ENCODE results near the gene SCPEP1. TPM values are rescaled to one million over a fixed set of nuclear protein-coding genes. Genes with fewer than 3 reads are reported as not detected.

The SCPEP1 gene
- polyA plus RNA-seq, 1 of the 3 experiments (the other 2 are of a cell fraction): 99.6 TPM

DNA sequence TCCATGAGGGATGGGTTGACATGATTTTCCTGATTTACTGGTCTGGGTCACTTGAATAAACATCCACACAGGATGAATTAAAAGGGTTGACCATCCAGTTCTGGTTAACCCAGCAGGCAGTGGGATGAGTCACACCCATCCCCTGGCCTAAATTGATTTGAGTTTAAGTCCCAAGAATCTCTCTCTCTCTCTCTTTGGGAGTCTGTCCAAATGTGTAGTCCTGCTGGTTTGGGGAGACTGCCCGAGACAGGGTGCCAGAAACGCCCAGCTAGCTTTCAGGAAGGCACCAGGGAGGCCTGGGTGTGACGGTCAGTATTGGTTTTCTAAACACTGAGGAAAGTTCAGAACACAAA is 38.8 kb downstream of the SCPEP1 start:
- DNase-seq: no peak

DNA sequence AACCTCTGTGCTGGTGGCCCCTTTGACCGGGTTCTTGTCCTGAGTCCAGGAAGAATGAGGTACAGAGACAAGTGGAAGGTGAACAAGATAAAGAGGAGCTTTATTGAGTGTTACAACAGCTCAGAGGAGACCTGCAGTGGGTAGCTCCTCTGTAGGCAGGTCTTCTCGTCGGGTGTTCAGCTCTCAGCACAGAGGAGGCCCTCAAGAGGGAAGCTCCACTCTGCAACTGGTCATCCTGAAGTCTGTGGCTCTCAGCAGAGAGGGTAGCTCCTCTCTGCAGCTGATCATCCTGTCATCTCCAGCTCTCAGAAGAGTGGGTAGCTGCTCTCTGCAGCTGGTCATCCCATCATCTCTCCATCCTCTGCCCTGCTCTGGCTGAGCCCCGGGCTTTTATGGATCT is 39.7 kb downstream of the SCPEP1 start:
- no peak overlapping the region for H3K9ac ChIP-seq
- no peak overlapping the region for H3K4me3 ChIP-seq (ENCODE audit: low read depth in 2 of 2, low read length in 1 of 2)
- DNase-seq: no peak
- WGBS (ENCODE audit: low lambda C conversion rate): 28% methylated on average over 4 of the region's 4 CpGs
- no peaks in the 10 kb centered on the region for H3K36me3 ChIP-seq (replicated peaks in 1 of 2; ENCODE audit: control insufficient read depth in 1 of 2, insufficient read depth in 2 of 2, low read length in 1 of 2)
- ChIA-PET CTCF (interaction anchor here (0.8 to 1.0 kb wide), 2 partner anchors 10 to 57 kb away, joined by 3 read pairs; partner anchors contain the start of gene COIL), POLR2A (interaction anchor here (0.5 kb wide), 1 partner anchor 41 kb away, joined by 3 read pairs; no protein-coding TSS in a partner anchor)
- no peak overlapping the region for H3K27ac ChIP-seq (ENCODE audit: low read depth in 2 of 2, low read length in 1 of 2)
- H2AFZ ChIP-seq (ENCODE audit: low read depth): no peak overlapping the region
- H3K9me2 ChIP-seq: no peaks in the 10 kb centered on the region
- H3K27me3 ChIP-seq (ENCODE audit: insufficient read depth): no peaks in the 10 kb centered on the region
- no peaks in the 10 kb centered on the region for H3K9me3 ChIP-seq
- TF ChIP-seq EZH2phosphoT487 (IDR thresholded peaks at IDR 0.05; ENCODE audit: borderline replicate concordance, low read depth): no peak
- TF ChIP-seq, protein P1, sequence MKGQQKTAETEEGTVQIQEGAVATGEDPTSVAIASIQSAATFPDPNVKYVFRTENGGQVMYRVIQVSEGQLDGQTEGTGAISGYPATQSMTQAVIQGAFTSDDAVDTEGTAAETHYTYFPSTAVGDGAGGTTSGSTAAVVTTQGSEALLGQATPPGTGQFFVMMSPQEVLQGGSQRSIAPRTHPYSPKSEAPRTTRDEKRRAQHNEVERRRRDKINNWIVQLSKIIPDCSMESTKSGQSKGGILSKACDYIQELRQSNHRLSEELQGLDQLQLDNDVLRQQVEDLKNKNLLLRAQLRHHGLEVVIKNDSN (IDR thresholded peaks at IDR 0.05; ENCODE audit: borderline replicate concordance, low read depth): no peak
- no peak for TF ChIP-seq YY1 (IDR thresholded peaks at IDR 0.05; ENCODE audit: low read depth)
- TF ChIP-seq, protein P2, sequence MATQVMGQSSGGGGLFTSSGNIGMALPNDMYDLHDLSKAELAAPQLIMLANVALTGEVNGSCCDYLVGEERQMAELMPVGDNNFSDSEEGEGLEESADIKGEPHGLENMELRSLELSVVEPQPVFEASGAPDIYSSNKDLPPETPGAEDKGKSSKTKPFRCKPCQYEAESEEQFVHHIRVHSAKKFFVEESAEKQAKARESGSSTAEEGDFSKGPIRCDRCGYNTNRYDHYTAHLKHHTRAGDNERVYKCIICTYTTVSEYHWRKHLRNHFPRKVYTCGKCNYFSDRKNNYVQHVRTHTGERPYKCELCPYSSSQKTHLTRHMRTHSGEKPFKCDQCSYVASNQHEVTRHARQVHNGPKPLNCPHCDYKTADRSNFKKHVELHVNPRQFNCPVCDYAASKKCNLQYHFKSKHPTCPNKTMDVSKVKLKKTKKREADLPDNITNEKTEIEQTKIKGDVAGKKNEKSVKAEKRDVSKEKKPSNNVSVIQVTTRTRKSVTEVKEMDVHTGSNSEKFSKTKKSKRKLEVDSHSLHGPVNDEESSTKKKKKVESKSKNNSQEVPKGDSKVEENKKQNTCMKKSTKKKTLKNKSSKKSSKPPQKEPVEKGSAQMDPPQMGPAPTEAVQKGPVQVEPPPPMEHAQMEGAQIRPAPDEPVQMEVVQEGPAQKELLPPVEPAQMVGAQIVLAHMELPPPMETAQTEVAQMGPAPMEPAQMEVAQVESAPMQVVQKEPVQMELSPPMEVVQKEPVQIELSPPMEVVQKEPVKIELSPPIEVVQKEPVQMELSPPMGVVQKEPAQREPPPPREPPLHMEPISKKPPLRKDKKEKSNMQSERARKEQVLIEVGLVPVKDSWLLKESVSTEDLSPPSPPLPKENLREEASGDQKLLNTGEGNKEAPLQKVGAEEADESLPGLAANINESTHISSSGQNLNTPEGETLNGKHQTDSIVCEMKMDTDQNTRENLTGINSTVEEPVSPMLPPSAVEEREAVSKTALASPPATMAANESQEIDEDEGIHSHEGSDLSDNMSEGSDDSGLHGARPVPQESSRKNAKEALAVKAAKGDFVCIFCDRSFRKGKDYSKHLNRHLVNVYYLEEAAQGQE (IDR thresholded peaks at IDR 0.05; ENCODE audit: low read depth, low read length): no peak
- H3F3A ChIP-seq (replicated peaks; ENCODE audit: insufficient read depth): no peaks in the 10 kb centered on the region
- no peaks in the 10 kb centered on the region for H3K79me2 ChIP-seq (ENCODE audit: insufficient read depth)
- H3K4me1 ChIP-seq (ENCODE audit: control insufficient read depth in 1 of 2, insufficient read depth in 2 of 2, low read depth in 1 of 2, low read length in 1 of 2): no peaks in the 10 kb centered on the region
- H4K20me1 ChIP-seq (ENCODE audit: insufficient read depth): no peaks in the 10 kb centered on the region
- no peak overlapping the region for H3K4me2 ChIP-seq

More for the DNA sequence above, 38.8 kb downstream of the SCPEP1 start:
- no peak overlapping the region for H2AFZ ChIP-seq (ENCODE audit: low read depth)
- no peak overlapping the region for H3K27ac ChIP-seq (ENCODE audit: low read depth in 2 of 2, low read length in 1 of 2)
- CTCF ChIA-PET: no interaction called here
- H3K4me3 ChIP-seq (ENCODE audit: low read depth in 2 of 2, low read length in 1 of 2): no peak overlapping the region
- no peaks in the 10 kb centered on the region for H3K27me3 ChIP-seq (ENCODE audit: insufficient read depth)
- 22% methylated on average over 3 of the region's 3 CpGs for WGBS (ENCODE audit: low lambda C conversion rate)
- no peaks in the 10 kb centered on the region for H3K4me1 ChIP-seq (ENCODE audit: control insufficient read depth in 1 of 2, insufficient read depth in 2 of 2, low read depth in 1 of 2, low read length in 1 of 2)
- no peaks in the 10 kb centered on the region for H3K9me2 ChIP-seq
- H3K9ac ChIP-seq: no peak overlapping the region
- H3K36me3 ChIP-seq (replicated peaks in 1 of 2; ENCODE audit: control insufficient read depth in 1 of 2, insufficient read depth in 2 of 2, low read length in 1 of 2): no peaks in the 10 kb centered on the region
- H3F3A ChIP-seq (replicated peaks; ENCODE audit: insufficient read depth): no peaks in the 10 kb centered on the region
- H4K20me1 ChIP-seq (ENCODE audit: insufficient read depth): no peaks in the 10 kb centered on the region
- no peaks in the 10 kb centered on the region for H3K9me3 ChIP-seq
- no peak for TF ChIP-seq TCF12 (IDR thresholded peaks at IDR 0.05)
- H3K79me2 ChIP-seq (ENCODE audit: insufficient read depth): no peaks in the 10 kb centered on the region
- POLR2A ChIA-PET: no interaction called here
- H3K4me2 ChIP-seq: peak overlapping the region; percentile 13; the same call in 1 of the 2 replicates

DNA sequence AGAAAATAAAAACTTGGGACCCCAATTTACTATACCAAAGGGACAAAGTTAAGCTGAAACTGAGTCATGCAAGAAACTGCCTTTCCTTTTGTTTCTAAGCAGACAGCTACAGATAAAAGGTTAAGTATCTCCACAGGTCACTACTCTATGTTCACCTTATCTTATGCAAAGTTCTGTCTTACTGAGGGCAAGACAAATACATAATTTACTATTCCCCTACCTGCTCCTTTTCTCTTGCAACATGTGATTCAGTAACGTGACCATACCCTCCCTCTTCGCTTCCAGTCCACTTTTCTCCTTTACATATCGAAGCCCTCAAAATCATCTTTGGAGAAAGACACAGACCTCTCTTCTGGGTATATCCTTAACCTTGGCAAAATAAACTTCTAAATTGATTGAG is 42.3 kb downstream of the SCPEP1 start:
- ChIA-PET CTCF (interaction anchor here (0.7 to 3.7 kb wide), 3 partner anchors 10 to 284 kb away, joined by 3 to 29 read pairs (median 4); no protein-coding TSS in a partner anchor), POLR2A (no interaction called here)
- no peaks in the 10 kb centered on the region for H4K20me1 ChIP-seq (ENCODE audit: insufficient read depth)
- H3K9me2 ChIP-seq: no peaks in the 10 kb centered on the region
- DNase-seq: no peak
- H3K4me1 ChIP-seq (ENCODE audit: control insufficient read depth in 1 of 2, insufficient read depth in 2 of 2, low read depth in 1 of 2, low read length in 1 of 2): no peaks in the 10 kb centered on the region
- H3K9ac ChIP-seq: no peak overlapping the region
- H3K36me3 ChIP-seq (replicated peaks in 1 of 2; ENCODE audit: control insufficient read depth in 1 of 2, insufficient read depth in 2 of 2, low read length in 1 of 2): no peaks in the 10 kb centered on the region
- H3K27ac ChIP-seq (ENCODE audit: low read depth in 2 of 2, low read length in 1 of 2): no peak overlapping the region
- H3K9me3 ChIP-seq: no peaks in the 10 kb centered on the region
- no peaks in the 10 kb centered on the region for H3K79me2 ChIP-seq (ENCODE audit: insufficient read depth)
- no peak overlapping the region for H3K4me2 ChIP-seq
- H2AFZ ChIP-seq (ENCODE audit: low read depth): no peak overlapping the region
- H3K4me3 ChIP-seq (ENCODE audit: low read depth in 2 of 2, low read length in 1 of 2): no peak overlapping the region
- H3F3A ChIP-seq (replicated peaks; ENCODE audit: insufficient read depth): no peaks in the 10 kb centered on the region
- WGBS (ENCODE audit: low lambda C conversion rate): 35% methylated on average over 3 of the region's 3 CpGs
- no peaks in the 10 kb centered on the region for H3K27me3 ChIP-seq (ENCODE audit: insufficient read depth)
- TF ChIP-seq GABPA (IDR thresholded peaks at IDR 0.05; ENCODE audit: low read depth) (no peak), EZH2phosphoT487 (IDR thresholded peaks at IDR 0.05; ENCODE audit: borderline replicate concordance, low read depth) (no peak), EP300 (IDR thresholded peaks at IDR 0.05; ENCODE audit: borderline replicate concordance in 1 of 2, low read depth in 1 of 2, low read length in 1 of 2) (no peak), TCF12 (IDR thresholded peaks at IDR 0.05) (no peak), RAD21 (IDR thresholded peaks at IDR 0.05; ENCODE audit: low read length) (no peak), MEF2A (IDR thresholded peaks at IDR 0.05; ENCODE audit: borderline replicate concordance, low read depth) (no peak), RFX5 (IDR thresholded peaks at IDR 0.05; ENCODE audit: low read length) (no peak), SIN3A (IDR thresholded peaks at IDR 0.05; ENCODE audit: borderline replicate concordance, low read depth, low read length) (no peak), NFIC (IDR thresholded peaks at IDR 0.05; ENCODE audit: borderline replicate concordance) (no peak), RXRA (IDR thresholded peaks at IDR 0.05; ENCODE audit: borderline replicate concordance, low read depth) (no peak), FOXJ3 (CRISPR knock-in tag; IDR thresholded peaks at IDR 0.05) (no peak), NRF1 (IDR thresholded peaks at IDR 0.05; ENCODE audit: low read depth, low read length) (no peak), CHD2 (IDR thresholded peaks at IDR 0.05; ENCODE audit: low read length, partially characterized antibody) (no peak)
- TF ChIP-seq, protein P3, sequence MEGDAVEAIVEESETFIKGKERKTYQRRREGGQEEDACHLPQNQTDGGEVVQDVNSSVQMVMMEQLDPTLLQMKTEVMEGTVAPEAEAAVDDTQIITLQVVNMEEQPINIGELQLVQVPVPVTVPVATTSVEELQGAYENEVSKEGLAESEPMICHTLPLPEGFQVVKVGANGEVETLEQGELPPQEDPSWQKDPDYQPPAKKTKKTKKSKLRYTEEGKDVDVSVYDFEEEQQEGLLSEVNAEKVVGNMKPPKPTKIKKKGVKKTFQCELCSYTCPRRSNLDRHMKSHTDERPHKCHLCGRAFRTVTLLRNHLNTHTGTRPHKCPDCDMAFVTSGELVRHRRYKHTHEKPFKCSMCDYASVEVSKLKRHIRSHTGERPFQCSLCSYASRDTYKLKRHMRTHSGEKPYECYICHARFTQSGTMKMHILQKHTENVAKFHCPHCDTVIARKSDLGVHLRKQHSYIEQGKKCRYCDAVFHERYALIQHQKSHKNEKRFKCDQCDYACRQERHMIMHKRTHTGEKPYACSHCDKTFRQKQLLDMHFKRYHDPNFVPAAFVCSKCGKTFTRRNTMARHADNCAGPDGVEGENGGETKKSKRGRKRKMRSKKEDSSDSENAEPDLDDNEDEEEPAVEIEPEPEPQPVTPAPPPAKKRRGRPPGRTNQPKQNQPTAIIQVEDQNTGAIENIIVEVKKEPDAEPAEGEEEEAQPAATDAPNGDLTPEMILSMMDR (IDR thresholded peaks at IDR 0.05): no peak
